HG02623 (cell line): ENCODE measurements around the gene TMPRSS7.
"Not testable (repeated sequence)": the region's sequence is repeated elsewhere in the genome, so short reads cannot be mapped to it uniquely, and the experiment has no call there.

ENCODE experiments used
- ATAC-seq: cut with Tn5 transposase; IDR thresholded peaks from one replicate; pipeline ENCODE4 v1.9.1; 2021; ENCODE audit warnings: moderate library complexity; ENCODE audit not compliant: unreplicated experiment

Gene TMPRSS7

DNA sequence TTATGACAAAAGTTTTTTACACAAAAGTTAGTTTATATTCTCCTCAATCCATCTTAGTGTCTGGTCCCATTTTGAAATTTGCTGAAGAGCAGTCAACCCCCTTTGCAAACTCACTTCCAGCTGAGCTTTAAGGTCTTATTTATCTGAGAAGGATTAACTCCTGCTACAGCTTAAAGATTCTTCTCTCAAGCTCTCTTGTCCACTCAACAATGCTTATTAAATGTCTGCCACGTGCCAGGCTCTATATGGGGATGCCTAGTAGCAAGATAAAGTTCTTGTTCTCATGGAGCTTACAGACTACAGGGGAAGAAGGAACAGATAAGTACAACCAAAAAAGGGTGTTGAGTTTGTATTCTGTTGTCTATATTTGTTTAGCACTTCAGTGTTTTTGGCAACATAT, 18.7 kb downstream of the TMPRSS7 start:
- no peak for ATAC-seq

DNA sequence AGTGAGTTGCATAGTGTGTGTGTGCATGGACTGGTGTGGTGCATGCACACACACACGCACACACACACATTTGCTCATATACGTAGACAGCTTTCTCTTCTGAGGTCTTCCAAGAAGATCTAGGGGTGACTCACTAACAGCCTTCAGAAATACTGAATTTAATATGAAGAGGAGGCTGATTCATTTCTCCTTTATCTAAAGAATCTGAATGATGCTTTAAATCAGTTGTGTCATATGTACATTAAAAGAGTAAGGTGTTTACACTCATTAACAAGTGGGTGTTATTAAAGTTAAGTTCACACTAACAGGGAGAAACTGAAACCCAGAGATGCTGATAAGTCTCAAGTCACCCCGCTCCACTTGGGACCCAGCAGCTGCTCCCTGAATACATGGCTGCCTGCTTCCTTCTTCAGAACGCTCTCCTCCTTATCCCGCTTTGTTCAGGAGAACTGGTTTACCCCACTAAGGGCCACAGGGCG, 22.0 kb downstream of the TMPRSS7 start:
- ATAC-seq: no peak

DNA sequence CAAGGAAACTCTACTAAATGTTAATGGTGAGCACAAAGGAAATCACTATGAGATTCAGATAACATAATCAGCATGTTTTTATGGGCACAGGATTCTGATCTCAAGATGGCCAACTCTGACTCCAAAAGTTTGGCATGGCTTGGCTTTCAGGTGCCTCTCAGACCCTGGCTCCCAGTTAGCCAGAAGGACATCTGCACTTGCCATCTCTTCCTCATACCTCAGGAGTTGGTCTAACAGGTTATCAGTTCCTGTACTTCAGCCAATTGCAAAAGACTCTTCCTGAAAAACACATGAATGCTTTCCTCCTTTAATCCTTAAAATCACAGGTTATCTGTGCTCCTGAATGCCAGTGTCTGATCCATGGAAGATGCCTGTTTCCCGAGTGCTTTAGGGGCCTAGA, 25.0 kb downstream of the TMPRSS7 start:
- no peak for ATAC-seq

DNA sequence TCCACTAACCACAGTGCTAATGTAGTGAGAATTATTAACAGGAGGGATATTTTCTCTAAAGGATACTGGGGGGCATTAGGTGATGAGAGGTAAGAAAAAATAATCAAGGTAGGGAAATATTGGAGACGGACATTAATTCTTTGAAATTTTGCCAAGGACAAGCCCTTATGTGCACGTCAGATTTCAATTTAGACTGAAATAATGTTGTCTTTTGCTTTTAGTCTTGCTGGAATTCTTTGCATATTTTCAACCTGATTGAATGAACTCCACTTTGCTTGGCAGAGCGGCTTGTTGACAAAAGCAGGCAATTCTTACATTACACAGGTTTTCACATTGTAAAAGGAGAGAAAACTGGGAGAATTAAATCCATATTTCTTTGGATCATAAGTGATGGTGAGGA, 26.6 kb downstream of the TMPRSS7 start:
- no peak for ATAC-seq

DNA sequence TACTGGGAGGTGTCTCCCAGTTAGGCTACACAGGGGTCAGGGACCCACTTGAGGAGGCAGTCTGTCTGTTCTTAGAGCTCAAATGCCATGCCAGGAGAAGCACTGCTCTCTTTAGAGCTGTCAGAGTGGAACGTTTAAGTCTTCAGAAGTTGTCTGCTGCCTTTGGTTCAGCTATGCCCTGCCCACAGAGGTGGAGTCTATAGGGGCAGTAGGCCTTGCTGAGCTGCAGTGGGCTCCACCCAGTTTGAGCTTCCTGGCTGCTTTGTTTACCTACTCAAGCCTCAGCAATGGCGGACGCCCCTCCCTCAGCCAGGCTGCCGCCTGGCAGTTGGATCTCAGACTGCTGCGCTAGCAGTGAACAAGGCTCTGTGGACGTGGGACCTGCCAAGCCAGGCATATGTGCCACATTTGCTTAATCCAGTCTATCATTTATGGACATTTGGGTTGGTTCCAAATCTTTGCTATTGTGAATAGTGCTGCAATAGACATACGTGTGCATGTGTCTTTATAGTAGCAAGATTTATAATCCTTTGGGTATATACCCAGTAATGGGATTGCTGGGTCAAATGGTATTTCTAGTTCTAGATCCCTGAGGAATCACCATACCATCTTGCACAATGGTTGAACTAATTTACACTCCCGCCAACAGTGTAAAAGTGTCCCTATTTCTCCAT, 38.0 kb downstream of the TMPRSS7 start:
- not testable (repeated sequence) for ATAC-seq

DNA sequence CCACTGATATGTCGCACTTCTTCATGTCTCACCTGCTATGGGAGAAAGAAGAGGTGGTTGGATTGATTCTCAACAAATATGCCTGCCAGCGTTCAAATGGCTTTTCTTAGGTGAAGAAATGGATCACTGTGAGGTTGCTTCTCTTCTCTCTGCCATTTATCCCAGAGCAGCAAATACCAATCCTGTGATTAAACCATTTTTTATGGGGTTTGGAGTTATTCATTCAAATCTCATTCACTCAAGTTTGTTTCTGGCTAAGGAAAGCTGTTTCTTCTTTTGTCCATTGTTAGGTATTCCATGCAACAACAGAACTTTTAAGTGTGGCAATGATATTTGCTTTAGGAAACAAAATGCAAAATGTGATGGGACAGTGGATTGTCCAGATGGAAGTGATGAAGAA, 39.5 kb downstream of the TMPRSS7 start:
- no peak for ATAC-seq

DNA sequence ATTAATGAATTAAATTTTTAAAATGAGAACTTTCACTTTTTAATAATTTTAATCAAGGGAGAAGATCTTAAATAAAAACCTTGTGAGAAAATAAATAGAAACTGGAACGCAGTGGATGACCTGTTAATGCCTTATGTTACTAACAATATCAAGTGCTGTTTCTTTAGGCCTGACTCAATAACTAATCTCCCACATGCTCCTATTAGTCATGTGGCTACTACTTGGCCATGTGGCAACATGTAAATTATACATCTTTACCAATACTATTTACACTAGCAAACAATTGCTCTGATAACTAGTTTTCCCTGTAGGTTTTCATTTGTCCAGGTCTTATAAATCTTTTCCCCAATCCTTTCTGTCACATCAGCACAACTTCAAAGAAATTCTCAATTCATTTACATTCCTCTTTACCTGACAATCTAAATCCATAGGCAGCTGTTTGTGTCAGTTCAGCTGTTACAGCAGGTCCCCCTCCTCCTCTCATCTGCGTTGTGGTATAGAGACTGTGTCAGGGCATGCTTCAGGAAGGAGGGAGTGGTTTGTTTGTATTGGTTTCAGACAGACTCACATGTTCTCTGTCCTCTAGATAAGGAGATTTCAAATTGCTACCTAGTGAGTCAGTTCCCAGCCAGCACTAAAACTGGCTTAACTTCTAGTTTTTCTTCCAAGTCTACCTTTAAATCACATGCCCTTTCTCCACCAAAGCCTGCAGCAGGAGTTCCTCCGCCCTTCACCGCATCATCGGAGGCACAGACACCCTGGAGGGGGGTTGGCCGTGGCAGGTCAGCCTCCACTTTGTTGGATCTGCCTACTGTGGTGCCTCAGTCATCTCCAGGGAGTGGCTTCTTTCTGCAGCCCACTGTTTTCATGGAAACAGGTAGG, 40.3 kb downstream of the TMPRSS7 start:
- peak; percentile 88 for ATAC-seq

DNA sequence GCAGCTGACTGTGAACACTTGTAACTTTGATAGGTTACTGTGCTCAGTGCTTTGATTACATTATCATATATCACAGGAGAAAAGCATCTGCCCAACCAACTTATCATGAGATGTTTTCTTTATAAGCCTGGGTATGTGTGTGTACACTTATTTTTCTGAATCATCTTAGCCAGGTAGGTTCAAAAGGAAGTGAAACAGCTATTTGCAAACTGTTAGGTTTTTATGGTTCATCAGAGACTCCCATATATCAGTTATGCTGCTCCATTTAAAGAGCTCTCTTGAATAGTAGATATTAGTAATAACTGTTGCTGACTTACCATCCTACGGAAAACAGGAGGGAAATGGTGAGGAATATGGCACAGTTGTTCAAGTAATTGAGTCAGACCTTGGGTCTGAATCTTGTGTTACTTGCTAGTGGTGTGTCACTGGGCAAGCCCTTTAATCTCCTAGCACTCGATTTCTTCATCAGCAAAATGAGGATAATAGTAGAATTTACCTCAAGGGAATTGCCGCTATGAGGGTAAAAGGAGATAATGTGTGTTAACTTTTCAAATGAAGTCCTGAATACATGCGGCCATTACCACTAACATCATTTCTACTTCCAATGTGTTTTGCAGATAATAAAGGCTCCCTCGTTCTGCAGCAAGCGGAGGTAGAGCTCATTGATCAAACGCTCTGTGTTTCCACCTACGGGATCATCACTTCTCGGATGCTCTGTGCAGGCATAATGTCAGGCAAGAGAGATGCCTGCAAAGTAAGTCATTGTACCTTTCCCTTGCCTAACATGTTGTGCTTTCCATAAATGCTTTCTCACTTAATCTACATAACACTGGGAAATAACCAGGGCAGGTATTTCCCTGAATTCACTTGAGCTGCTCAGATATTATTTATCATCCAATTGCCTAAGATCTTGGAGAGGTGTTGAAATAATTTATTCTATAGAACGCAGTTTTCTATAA, 43.9 kb downstream of the TMPRSS7 start:
- ATAC-seq: no peak

DNA sequence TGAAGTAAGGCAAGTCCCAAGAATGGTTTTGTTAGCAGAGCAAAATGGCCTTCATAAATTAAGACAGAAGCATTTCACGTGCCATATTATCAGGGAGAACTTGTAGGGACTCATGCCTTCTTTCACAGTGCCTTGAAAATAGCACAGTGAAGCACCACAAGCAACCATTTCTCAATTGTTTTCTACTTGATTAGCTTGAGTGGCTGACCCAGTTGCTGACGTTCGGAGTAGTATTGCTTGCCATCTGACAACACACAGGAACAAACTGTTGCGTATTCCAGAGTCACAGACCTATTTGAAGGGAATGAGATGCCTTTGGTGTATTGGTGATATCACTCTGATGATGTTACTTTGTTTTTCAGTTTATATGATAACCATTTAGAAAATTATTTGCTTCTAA, 48.7 kb downstream of the TMPRSS7 start:
- ATAC-seq: no peak

DNA sequence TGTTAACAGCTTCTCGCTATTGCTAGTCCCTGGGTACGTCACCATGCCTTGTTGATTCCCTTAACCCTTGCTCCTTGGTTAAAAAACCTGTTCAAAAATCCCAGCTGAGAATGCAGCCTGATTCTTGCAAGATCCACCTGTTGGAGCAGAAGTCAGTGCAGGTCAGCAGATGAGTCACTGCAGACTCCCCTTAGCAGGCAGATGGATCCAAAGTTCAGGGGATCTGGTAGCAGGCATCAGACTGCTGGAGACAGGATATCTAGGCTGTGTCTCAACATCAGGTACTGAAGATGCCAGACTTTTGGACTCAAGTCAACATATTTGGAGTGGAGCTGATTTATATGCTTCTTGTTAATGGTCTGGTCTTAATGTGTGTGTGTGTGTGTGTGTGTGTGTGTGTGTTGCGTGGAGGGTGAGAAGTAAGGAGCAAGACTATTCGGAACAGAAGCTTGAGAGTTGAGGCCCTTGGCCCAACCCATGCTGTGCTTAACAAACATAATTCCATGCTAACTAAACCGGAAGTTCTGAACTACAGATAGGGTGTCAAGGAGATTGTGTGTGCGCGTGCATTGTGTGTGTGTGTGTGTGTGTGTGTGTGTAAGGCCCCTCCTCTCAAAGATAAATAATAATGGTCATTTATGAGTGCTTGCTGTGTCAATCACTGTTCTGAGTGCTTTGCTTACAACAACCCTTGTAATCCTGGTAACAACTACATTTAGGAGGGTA, 50.6 kb downstream of the TMPRSS7 start:
- ATAC-seq: no peak

DNA sequence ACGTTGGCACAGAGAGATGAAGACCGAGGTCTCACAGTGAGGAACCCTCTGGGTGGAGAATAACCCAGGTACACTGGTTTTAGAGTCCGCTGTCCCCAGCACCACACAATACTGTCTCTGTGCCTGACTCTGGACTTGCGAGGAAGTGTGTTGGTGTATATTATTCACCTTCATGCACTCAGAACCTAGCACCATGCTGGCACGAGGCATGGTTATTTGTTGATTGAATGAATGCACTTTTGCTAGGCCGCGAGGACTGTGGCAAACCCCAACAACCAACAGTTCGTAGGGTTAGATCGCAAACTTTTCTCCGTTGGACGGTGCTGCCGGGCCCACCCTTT, 51.2 kb downstream of the TMPRSS7 start:
- no peak for ATAC-seq

DNA sequence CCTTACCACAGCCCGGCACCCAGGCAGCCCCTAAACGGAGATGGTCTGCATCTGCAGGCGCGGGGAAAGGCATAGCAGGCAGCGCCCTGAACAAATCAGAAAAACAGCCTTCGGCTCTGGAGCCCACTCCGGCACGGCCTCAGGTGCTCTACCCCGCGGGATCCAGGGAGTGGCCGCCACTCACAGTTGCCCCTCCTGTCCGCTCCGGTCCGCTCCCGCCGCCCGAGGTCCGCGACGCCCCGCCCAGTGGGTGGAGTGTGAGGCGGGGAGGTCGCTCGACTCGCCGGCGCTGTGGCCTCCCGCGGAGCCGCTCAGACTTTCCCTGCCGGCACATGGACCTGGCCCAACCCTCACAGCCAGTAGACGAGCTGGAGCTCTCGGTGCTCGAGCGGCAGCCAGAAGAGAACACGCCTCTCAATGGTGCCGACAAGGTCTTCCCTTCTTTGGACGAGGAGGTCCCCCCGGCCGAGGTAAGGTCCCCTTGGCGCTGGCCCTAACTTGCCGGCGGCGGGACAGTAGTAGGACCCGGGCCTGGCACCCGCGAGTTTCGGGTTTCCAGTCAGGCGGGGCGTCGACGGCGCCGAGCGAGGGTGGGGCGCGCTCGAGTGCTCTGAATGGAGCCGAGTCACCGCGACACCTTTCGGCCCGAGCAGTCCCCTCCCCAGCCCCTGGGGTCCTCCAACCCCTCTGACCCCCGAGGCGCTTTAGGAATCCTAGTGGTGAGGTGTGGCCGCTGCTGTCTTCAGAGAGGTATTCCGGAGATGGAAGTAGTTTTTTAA, 51.7 kb downstream of the TMPRSS7 start, which contains the start of gene C3orf52:
C3orf52 (plus strand) TSS at position 314 of the 779 bp plus-strand sequence; CDS start at position 333, 19 bp downstream.
- peak; percentile 86 for ATAC-seq

DNA sequence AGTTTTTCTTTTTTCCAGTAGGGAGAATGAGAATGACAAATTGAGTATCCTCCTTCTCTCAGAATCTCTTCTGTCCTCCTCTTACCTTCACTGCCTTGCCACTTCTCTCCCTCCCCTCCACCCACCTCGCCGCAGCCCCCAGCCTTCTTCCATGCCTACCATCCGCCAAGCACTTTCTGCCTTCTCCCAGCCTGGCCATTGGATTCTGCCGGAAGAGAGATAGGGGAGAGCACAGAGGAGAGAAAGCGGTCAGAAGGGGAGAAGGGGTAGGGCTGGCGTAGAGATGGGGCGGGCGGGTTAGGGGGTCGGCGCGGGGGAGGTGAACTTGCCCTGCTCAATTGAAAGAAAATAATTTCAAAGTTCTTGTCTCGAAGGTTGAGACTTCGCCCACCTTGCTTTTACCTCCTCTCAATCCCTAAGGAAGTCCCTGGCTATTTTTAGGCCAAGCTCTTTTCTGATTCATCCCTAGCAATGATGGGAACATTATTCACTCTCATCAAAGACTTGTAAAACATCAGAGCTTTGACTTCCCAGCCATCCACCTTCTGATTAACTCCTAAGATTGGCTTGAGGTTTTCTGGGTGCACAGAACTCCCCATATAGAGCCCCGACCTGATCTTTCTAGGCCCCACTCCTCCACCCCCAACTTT, 52.5 kb downstream of the TMPRSS7 start:
- no peak for ATAC-seq

DNA sequence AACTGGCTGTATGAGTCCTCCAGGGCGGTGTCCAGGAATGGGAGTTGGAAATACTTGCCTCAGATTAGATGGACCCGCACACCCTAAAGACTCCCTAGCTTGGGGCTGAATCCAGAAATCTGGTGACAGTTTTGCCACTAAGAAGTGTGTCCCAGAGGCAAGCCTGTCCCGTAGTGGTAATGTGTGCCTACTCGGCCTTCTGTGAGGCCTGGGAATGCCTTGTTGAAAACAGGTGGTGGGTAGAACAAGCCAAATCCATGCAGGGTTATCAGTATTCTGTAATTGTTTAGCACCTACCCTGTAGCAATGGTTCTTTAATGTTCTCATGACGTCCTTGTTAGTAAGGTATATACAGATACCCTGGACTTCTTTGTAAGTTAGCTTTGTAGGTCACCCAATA, 53.2 kb downstream of the TMPRSS7 start:
- no peak for ATAC-seq

DNA sequence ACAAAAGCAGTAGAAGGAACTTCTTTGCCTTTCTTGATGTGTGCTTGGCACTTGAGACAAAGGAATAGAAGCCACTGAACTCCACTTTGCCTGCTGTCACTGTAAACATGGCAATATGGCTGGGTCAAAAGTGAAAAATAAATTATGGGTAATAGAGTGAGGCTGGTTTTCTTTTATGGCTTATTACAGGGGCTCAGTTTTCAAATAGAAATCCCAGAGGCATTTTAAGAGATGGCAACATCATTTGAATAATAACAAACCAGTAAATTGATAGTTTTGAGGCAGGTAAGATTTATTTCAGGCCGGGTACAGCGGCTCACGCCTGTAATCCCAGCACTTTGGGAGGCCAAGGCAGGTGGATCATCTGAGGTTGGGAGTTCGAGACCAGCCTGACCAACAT, 54.4 kb downstream of the TMPRSS7 start:
- no peak for ATAC-seq

DNA sequence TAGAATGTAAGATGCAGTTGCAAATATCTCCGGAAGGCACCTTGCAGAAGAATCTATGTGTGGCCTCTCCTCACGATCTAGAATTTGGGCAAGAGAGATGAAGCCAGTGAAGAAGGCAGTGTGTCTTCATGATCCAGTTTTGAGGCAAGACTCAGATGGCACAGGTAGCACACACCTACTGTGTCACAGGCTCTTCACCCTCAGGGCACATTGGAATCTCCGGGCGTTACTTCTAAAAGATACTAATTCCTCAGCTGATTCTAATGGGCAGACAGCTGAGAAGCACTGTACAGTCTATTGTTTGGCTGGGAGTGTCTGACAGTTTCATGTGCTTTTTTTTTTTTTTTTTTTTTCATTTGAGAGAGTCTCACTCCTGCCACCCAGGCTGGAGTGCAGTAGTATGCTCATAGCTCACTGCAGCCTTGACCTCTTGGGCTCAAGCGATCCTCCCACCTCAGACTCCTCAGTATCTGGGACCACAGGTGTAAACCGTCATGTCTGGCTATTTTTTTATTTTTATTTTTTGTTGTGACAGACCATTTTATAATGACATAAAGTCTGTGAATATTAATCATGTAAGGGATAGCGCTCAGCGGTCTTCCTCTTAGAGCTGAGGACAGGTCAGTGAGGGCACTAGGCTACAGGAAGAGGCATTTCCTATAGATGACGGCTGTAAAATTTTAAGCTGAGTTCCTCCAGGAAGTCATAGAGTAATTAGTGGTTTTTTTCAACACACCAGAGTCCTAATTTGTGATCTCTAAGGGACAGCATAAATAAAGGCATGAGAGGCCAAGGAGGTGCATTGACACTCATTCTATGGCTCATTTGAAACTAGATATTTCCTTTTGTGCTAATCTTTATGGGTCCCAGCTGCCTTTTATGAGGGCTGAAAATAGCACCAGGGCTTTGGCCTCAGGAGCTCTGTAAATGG, 55.7 kb downstream of the TMPRSS7 start:
- ATAC-seq: no peak

DNA sequence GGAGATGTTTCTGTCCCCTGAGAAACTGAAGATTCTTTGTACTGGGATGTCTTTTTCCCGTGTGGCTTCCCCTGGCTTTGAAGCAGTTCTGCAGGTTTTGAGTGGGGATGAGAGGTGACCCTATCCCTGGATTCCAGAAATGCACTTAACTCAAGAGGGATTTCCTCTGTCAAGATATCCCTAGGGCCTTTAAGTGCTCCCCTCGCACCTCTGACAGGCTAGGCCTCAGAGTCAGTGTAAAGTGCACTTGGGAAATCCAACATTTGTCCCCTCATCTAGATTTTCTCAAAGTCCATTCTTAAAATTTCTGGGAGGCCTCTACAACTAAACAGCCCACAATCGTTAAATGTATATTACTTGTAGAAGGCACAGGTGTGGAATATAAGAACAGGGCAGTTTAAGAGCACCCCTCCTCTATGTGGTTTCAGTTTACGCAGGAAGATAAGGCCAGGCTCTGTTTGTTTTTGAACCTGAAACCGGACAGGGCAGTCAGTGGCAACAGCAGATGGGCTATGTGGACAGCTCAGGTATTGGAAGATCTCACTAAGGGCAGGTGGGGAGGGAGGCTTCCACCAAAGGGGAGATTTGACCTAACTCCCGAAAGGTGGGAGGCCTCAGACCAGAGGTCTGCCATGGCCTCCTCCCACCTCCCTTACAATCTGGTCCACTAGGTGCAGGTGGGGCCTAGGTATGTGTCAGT, 56.5 kb downstream of the TMPRSS7 start:
- ATAC-seq: no peak
